Retinal pigment epithelial cell (primary cell): ENCODE results near the gene STX16.

Source experiments
- DNase-seq: peaks from one replicate; pipeline ENCODE4 v3.0.0-alpha.2; 2010; ENCODE audit warnings: low read depth
- H3K4me3 ChIP-seq: 2 replicates; pipeline ENCODE4 v1.5.1; 2011; ENCODE audit warnings: mild to moderate bottlenecking, low read length, control low read depth, moderate library complexity
- TF ChIP-seq, protein P1 (sequence below): conservative IDR thresholded peaks from 2 replicates; pipeline ENCODE4 v1.5.1; 2011; ENCODE audit warnings: low read depth, low read length, control low read depth, inconsistent platforms

STX16 gene

GRCh38 chr20:58703765-58704371, 52.8 kb downstream of the STX16 start:
- no peak for DNase-seq
- no peak overlapping the region for H3K4me3 ChIP-seq
- TF ChIP-seq, protein P1, sequence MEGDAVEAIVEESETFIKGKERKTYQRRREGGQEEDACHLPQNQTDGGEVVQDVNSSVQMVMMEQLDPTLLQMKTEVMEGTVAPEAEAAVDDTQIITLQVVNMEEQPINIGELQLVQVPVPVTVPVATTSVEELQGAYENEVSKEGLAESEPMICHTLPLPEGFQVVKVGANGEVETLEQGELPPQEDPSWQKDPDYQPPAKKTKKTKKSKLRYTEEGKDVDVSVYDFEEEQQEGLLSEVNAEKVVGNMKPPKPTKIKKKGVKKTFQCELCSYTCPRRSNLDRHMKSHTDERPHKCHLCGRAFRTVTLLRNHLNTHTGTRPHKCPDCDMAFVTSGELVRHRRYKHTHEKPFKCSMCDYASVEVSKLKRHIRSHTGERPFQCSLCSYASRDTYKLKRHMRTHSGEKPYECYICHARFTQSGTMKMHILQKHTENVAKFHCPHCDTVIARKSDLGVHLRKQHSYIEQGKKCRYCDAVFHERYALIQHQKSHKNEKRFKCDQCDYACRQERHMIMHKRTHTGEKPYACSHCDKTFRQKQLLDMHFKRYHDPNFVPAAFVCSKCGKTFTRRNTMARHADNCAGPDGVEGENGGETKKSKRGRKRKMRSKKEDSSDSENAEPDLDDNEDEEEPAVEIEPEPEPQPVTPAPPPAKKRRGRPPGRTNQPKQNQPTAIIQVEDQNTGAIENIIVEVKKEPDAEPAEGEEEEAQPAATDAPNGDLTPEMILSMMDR, result no peak

DNA sequence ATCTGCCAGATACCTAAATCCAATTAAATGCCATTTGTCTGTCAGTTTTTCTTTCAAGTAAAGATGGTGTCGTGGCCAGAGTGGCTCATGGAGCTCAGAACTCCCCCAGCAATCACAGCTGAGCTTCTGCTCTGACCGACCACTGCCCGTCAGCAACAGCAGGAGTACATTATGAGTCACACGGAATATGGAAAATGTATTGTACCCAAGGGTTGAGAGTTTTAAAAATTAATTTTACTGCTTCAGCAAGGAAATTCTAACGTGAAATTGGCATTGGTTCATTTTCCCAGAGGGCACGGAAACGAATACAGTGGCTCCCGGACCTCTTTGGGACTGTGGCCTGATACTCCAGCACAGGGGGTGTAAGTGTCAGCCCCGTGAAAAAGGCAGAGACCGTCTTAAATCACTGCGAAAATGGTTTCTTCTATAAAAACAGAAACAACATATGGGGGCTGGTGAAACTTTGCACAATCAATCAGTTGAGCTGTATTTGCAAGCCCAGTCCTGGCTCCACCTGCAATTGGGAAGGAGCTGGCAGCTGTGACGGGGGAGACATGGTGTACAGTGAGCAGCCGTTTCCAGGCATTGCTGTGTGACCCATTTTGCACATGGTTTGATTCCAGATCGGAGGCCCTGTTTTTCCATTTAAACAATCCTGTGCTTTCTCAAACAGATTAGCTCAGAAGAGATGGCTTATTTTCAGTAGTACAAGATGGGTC, 54.3 kb downstream of the STX16 start:
- TF ChIP-seq, protein P1, result no peak
- DNase-seq, result no peak
- no peak overlapping the region for H3K4me3 ChIP-seq

DNA sequence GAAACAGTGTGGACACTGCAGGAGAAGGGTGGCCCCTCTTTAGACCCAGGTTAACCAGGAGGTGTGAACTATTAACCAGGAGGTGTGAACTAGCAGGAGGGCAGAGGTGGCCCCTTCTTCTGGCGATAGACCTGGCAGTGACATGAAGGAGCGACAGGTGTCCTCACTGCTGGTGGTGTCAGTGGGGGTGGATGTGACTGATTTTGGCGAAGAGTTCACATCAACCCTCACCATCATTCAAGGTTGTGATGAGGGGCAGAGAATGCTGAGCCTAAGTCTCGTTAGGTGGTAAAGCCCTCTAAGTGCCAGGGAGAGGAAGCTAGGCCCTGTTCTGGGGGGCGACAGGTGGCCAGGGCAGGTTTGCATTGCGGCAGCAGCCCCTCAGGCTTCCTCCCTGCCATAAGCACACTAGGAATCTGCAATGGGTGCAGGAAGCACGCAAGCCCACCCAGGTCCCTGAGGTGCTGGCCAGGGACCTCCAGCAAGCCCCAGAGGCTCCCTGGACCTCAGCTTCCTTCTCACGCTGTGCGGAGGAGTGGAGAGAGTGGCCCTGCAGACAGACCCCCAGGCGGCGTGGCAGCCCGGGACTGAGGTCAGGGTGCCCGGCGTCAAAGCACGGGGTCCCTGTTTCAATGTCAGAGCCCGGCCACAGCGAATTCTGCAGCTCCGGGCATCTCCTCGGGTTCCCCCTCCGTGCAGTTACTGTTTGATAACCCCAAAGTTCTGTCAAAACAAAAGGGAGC, 55.2 kb downstream of the STX16 start:
- no peak for DNase-seq
- H3K4me3 ChIP-seq, result no peak overlapping the region
- TF ChIP-seq, protein P1, result no peak

- DNase-seq, result no peak
- H3K4me3 ChIP-seq, result no peak overlapping the region
- TF ChIP-seq, protein P1, result no peak
These were observed 56.0 kb downstream of the STX16 start for GRCh38 chr20:58706975-58707681.

GRCh38 chr20:58707770-58708169, 56.7 kb downstream of the STX16 start:
- no peak for DNase-seq
- no peak overlapping the region for H3K4me3 ChIP-seq
- TF ChIP-seq, protein P1, result no peak

DNA sequence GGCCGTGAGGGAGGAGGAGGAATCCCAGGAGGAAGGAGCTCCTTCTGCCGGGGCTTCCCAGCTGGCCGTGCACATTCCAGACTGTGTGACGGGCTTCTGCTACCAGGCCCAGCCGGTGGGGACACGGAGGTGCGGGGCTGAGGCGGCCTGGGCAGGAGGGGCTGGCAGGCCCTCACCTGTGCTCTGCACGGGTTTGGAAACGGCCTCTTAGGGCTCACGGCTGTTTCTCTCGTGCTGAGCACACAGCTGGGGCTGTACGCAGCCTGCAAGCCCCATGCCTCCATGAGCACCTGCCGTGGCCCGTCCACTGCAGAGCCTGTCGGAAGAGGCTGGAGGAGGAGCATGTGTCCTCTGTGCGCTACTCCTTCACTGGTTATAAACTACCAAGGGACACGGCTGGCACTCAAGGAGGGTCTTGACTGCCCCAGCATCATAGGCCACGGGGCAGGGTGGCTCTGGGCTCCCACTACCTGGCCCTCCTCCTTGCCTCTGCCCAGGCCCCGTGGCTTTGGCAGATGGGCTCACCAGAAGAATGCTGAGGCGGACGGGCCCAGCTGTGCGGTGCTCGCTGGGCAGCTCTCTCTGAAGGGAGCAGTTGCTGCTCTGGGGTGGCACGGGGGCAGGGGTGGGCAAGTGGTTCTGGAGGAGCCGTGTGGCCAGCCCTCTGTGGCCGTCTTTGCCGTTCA, 57.3 kb downstream of the STX16 start:
- TF ChIP-seq, protein P1, result no peak
- DNase-seq, result no peak

More for the DNA sequence above, 57.3 kb downstream of the STX16 start:
- no peak overlapping the region for H3K4me3 ChIP-seq
